Calu3 (cell line): ENCODE data around the gene GAD2. TPM values are rescaled to one million over a fixed set of nuclear protein-coding genes. Genes with fewer than 3 reads are reported as not detected.

Experiments
- Bru-seq: library from RNA; stranded (reverse); fragments of 400-500 nt; gene quantifications from one replicate; lab custom pipeline; 2021; lab: Mats Ljungman, UMichigan
- BruChase-seq, 2 experiments: library from RNA; stranded (reverse); fragments of 400-500 nt; gene quantifications; one replicate each; lab custom pipeline; 2021; lab: Mats Ljungman, UMichigan
- BruUV-seq: library from RNA; stranded (reverse); fragments of 400-500 nt; replicated peaks from 2 replicates; lab custom pipeline; 2021; lab: Mats Ljungman, UMichigan
- CTCF ChIA-PET: fragments of 300-600 bp; sonication (Branson Sonifier 250); formaldehyde crosslinking; loops from one replicate; lab custom pipeline; 2022; ENCODE audit warnings: antibody characterized with exemption; lab: Charles Lee
- DNase-seq: peaks from one replicate; pipeline ENCODE4 v3.0.0; 2022
- H3K27ac Mint-ChIP-seq: one replicate; pipeline ENCODE4 v1.8.0; 2022; ENCODE audit warnings: mixed read lengths; ENCODE audit not compliant: unreplicated experiment
- H3K27me3 Mint-ChIP-seq: one replicate; pipeline ENCODE4 v1.8.0; 2022; ENCODE audit warnings: mixed read lengths; ENCODE audit not compliant: unreplicated experiment
- H3K36me3 Mint-ChIP-seq: one replicate; pipeline ENCODE4 v1.8.0; 2022; ENCODE audit warnings: mild to moderate bottlenecking, moderate library complexity, mixed read lengths; ENCODE audit not compliant: insufficient read depth, unreplicated experiment
- H3K4me1 Mint-ChIP-seq: one replicate; pipeline ENCODE4 v1.8.0; 2022; ENCODE audit warnings: mild to moderate bottlenecking, low read depth, mixed read lengths; ENCODE audit not compliant: unreplicated experiment
- H3K4me3 Mint-ChIP-seq: one replicate; pipeline ENCODE4 v1.8.0; 2022; ENCODE audit warnings: mild to moderate bottlenecking, low read depth, moderate library complexity, mixed read lengths; ENCODE audit not compliant: unreplicated experiment
- H3K9me3 Mint-ChIP-seq: one replicate; pipeline ENCODE4 v1.8.0; 2022; ENCODE audit warnings: low read depth, mixed read lengths; ENCODE audit not compliant: unreplicated experiment
- intact Hi-C: fragments of 100-400 bp; cut with micrococcal nuclease; formaldehyde crosslinking; loops from one replicate; pipeline ENCODE4 v1.10.0; 2022; ENCODE audit not compliant: unreplicated experiment
- long read RNA-seq: library from polyadenylated mRNA; stranded (forward); transcript quantifications from one replicate; pipeline ENCODE4 v2.0.0, GENCODE V29; 2022
- total RNA-seq: library from RNA; stranded (reverse); gene quantifications from 2 replicates; pipeline ENCODE4 v1.2.3, GENCODE V29; 2022
- TF ChIP-seq, protein P1 (sequence below): fragments of 200-600 bp; IDR thresholded peaks from one replicate; pipeline ENCODE4 v1.8.0; 2022; ENCODE audit warnings: antibody characterized with exemption; ENCODE audit not compliant: unreplicated experiment

Gene GAD2
- not detected in 2 replicates for total RNA-seq
- Bru-seq, nascent RNA, result not detected
- not detected for BruChase-seq, experiment 1, labeled RNA remaining after a 6-hour chase
- not detected for BruChase-seq, experiment 2, labeled RNA remaining after a 2-hour chase
- long read RNA-seq, result 0 reads

- CTCF ChIA-PET, result interaction anchor here (1.1 kb wide), 1 partner anchor 9 kb away, joined by 3 read pairs; no protein-coding TSS in a partner anchor
- no peak for DNase-seq
- no TSS peak for BruUV-seq
- no peaks in the 10 kb centered on the region for H3K4me1 Mint-ChIP-seq
- no peak within 1 kb of the TSS for H3K27ac Mint-ChIP-seq
- TF ChIP-seq, protein P1, sequence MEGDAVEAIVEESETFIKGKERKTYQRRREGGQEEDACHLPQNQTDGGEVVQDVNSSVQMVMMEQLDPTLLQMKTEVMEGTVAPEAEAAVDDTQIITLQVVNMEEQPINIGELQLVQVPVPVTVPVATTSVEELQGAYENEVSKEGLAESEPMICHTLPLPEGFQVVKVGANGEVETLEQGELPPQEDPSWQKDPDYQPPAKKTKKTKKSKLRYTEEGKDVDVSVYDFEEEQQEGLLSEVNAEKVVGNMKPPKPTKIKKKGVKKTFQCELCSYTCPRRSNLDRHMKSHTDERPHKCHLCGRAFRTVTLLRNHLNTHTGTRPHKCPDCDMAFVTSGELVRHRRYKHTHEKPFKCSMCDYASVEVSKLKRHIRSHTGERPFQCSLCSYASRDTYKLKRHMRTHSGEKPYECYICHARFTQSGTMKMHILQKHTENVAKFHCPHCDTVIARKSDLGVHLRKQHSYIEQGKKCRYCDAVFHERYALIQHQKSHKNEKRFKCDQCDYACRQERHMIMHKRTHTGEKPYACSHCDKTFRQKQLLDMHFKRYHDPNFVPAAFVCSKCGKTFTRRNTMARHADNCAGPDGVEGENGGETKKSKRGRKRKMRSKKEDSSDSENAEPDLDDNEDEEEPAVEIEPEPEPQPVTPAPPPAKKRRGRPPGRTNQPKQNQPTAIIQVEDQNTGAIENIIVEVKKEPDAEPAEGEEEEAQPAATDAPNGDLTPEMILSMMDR, result no peak
- H3K9me3 Mint-ChIP-seq, result no peaks in the 10 kb centered on the region
- intact Hi-C loops, result no loop called here
- H3K4me3 Mint-ChIP-seq, result peak within 1 kb of the TSS; percentile 44
- H3K27me3 Mint-ChIP-seq, result peaks cover 60% of the 10 kb centered on the region
- H3K36me3 Mint-ChIP-seq, result no peaks in the 10 kb centered on the region
These were observed at the start of gene GAD2 for GRCh38 chr10:26216585-26217395. Gene GAD2 (plus strand): TSS chr10:26216774. CDS start chr10:26216810, 36 bp downstream.

DNA sequence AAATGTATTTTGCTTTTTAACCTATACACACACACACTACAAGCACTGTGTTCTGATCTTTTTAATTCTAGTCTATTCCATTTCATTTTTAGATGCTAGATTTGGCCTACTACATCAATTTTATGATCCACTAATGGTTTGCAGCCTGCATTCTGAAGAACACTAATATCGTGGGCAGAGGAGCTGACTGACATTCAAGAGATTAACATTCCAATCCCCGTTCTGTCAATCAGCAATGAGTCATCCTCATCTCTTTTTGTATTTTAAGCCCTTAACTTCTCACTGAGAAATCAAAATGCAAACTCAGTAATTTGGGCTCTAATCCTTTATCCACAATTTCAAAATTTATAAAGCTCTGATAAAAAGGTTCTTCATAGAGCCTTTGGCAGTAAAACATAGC, 47.1 kb upstream of the GAD2 start:
- Mint-ChIP-seq H3K4me1 (no peaks in the 10 kb centered on the region), H3K36me3 (no peaks in the 10 kb centered on the region), H3K9me3 (no peaks in the 10 kb centered on the region), H3K4me3 (no peak overlapping the region), H3K27ac (no peak overlapping the region), H3K27me3 (peaks cover 12% of the 10 kb centered on the region)
- CTCF ChIA-PET, result no interaction called here
- no TSS peak for BruUV-seq
- intact Hi-C loops, result loop anchor here (5.0 kb wide), 1 partner anchor 412 kb away; no protein-coding TSS in a partner anchor
- TF ChIP-seq, protein P1, result no peak
- DNase-seq, result no peak

- Mint-ChIP-seq H3K36me3 (no peaks in the 10 kb centered on the region), H3K27ac (no peak overlapping the region), H3K4me1 (no peaks in the 10 kb centered on the region), H3K9me3 (no peaks in the 10 kb centered on the region), H3K27me3 (peaks cover 12% of the 10 kb centered on the region), H3K4me3 (no peak overlapping the region)
- no TSS peak for BruUV-seq
- TF ChIP-seq, protein P1, result no peak
- CTCF ChIA-PET, result no interaction called here
- no peak for DNase-seq
- intact Hi-C loops, result no loop called here
These were observed 44.4 kb upstream of the GAD2 start for GRCh38 chr10:26172131-26172530.

- no peaks in the 10 kb centered on the region for H3K4me1 Mint-ChIP-seq
- no peak overlapping the region for H3K4me3 Mint-ChIP-seq
- no peak for DNase-seq
- TF ChIP-seq, protein P1, result no peak
- CTCF ChIA-PET, result no interaction called here
- H3K36me3 Mint-ChIP-seq, result no peaks in the 10 kb centered on the region
- peaks cover 12% of the 10 kb centered on the region for H3K27me3 Mint-ChIP-seq
- H3K9me3 Mint-ChIP-seq, result no peaks in the 10 kb centered on the region
- BruUV-seq, result no TSS peak
- no peak overlapping the region for H3K27ac Mint-ChIP-seq
- intact Hi-C loops, result no loop called here
These were observed 42.7 kb upstream of the GAD2 start for GRCh38 chr10:26173837-26174236.
